ENCODE measurements around the gene RAC3. TPM values are rescaled to one million over a fixed set of nuclear protein-coding genes. Genes with fewer than 3 reads are reported as not detected.

The RAC3 gene
- total and polyA plus RNA-seq, 9 of the 15 experiments (the other 6 are each of a cell fraction or from before 2014, with no cell fraction given) = 0.23 to 292 (median 118) TPM

DNA sequence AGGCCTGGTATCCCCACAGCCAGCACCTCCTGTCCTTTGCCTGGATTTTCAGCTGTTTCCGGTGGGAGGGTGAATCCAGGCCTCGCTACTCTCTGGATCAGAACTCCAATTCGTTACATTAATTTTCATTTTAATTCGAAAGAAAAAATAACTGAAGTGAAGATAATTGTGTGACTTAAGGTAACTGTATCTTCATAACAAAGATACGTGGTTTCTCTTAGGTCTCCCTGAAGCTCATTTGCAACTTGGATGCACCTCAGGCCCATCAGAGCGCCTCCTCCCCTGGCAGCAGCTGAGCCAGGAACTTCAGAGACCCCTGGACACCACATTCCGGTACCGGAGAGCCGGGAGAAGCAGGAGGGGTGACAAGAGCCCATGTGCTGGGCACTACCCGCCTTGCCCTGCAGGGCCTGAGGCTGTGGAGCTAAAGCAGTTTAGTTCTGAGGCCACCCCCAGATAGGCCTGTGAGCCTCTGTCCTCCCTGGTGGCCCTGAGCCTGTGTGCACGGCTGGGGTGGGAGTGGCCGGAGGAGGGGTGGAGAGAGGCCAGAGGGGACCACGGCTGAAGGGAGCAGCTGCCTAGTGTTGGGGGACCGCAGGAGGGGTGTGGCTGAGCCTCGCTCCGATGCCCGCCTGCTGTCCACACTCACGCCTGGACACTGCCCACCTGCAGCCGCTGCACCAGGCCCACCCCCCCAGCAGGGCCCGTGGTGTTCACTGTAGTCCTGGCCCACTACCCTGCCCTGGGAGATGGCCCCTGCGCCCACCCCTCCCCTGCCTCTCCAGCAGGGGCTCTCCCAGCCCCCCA, 45.5 kb downstream of the RAC3 start:
- FAIRE-seq = peak; percentile 52
- Histone ChIP-seq H3K4me3 (no peak overlapping the region), H4K20me1 (replicated peaks; ENCODE audit: control insufficient read depth, insufficient read depth, low read length) (peaks cover 27% of the 10 kb centered on the region), H2AFZ (ENCODE audit: low read depth, low read length) (no peak overlapping the region), H3K9me1 (ENCODE audit: control insufficient read depth, insufficient read depth, low read length) (peaks cover 3% of the 10 kb centered on the region), H3K4me2 (ENCODE audit: insufficient read depth, low read length) (no peak overlapping the region), H3K9me3 (replicated peaks; ENCODE audit: control insufficient read depth, insufficient read depth, low read depth, low read length) (no peaks in the 10 kb centered on the region), H3K4me1 (replicated peaks in 1 of 2; ENCODE audit: control insufficient read depth in 2 of 2, insufficient read depth in 2 of 2, low read length in 2 of 2) (peaks cover 0 to 49% of the 10 kb centered on the region in 2 experiments; a peak in 2 of 5 replicates), H3K9ac (ENCODE audit: insufficient read depth in 1 of 2, low read depth in 2 of 2, low read length in 2 of 2) (peak overlapping the region in 1 of 2 experiments; percentile 75; a peak in 2 of 4 replicates), H3K36me3 (ENCODE audit: control insufficient read depth, insufficient read depth, low read length) (peaks cover 43% of the 10 kb centered on the region; the same call in 2 of the 3 replicates), H3K27ac (ENCODE audit: extremely low read depth, low read depth, low read length) (no peak overlapping the region), H3K79me2 (ENCODE audit: control insufficient read depth, insufficient read depth, low read length) (no peaks in the 10 kb centered on the region), H3K27me3 (ENCODE audit: control insufficient read depth in 2 of 2, insufficient read depth in 2 of 2, low read length in 2 of 2) (no peaks in the 10 kb centered on the region)
- no TSS peak for BruUV-seq (replicated peaks)
- ChIA-PET POLR2A (interaction anchor here (0.5 to 4.2 kb wide), 12 partner anchors 11 to 949 kb away, joined by 3 to 52 read pairs (median 3); partner anchors contain the start of genes DUS1L and FASN), CTCF (ENCODE audit: low intra/inter-chr PET ratio) (no interaction called here)
- DNase-seq (ENCODE audit: extremely low read depth in 1 of 4, low spot score in 3 of 4) = peak in 1 of 4 experiments; percentile 55
- 67% methylated on average over 12 of the region's 21 CpGs for WGBS (ENCODE audit: insufficient coverage, low coverage, missing lambda C conversion rate)
- ATAC-seq = peak; percentile 74
- in situ Hi-C loops (cut with MboI) (no loop called here), intact Hi-C loops (cut with micrococcal nuclease) (no loop called here)
- TF ChIP-seq RBFOX2 (IDR thresholded peaks at IDR 0.05; ENCODE audit: low read depth, low read length) (peak; percentile 52; the same call in 1 of the 2 replicates), PHF20 (IDR thresholded peaks at IDR 0.05; ENCODE audit: partially characterized antibody) (no peak), FIP1L1 (IDR thresholded peaks at IDR 0.05; ENCODE audit: low read depth, low read length, poor library complexity, severe bottlenecking) (peak; percentile 48), CHD2 (IDR thresholded peaks at IDR 0.05; ENCODE audit: low read depth, low read length) (peak; percentile 37; the same call in 1 of the 2 replicates), POLR2AphosphoS2 (IDR thresholded peaks at IDR 0.05; ENCODE audit: low read length) (peak; percentile 86), NFIC (IDR thresholded peaks at IDR 0.05) (0 out of 2 replicates have a peak, but pooled peaks have one; percentile 6), POLR2AphosphoS5 (IDR thresholded peaks at IDR 0.05; ENCODE audit: control insufficient read depth, insufficient read depth, low read depth, low read length) (peak; percentile 40), TAF1 (IDR thresholded peaks at IDR 0.05; ENCODE audit: control insufficient read depth, extremely low read depth, insufficient read depth, low read length, severe bottlenecking) (peak; percentile 6), HMGN3 (IDR thresholded peaks at IDR 0.05; ENCODE audit: borderline replicate concordance, extremely low read depth, insufficient read length, low read depth, low read length) (peak; percentile 70), MYBL2 (IDR thresholded peaks at IDR 0.05; ENCODE audit: low read depth) (no peak), MYBL2 (CRISPR knock-in tag; IDR thresholded peaks at IDR 0.05; ENCODE audit: borderline replicate concordance) (no peak), TEAD4 (IDR thresholded peaks at IDR 0.05; ENCODE audit: low read length) (no peak), TEAD4 (CRISPR knock-in tag; IDR thresholded peaks at IDR 0.05; ENCODE audit: borderline replicate concordance) (no peak), NRF1 (conservative IDR thresholded peaks at IDR 0.05 in 1 of 2, IDR thresholded peaks at IDR 0.05 in 1 of 2) (no peak), SUPT5H (IDR thresholded peaks at IDR 0.05) (peak; percentile 13)
- TF ChIP-seq, protein P1, sequence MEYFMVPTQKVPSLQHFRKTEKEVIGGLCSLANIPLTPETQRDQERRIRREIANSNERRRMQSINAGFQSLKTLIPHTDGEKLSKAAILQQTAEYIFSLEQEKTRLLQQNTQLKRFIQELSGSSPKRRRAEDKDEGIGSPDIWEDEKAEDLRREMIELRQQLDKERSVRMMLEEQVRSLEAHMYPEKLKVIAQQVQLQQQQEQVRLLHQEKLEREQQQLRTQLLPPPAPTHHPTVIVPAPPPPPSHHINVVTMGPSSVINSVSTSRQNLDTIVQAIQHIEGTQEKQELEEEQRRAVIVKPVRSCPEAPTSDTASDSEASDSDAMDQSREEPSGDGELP (CRISPR knock-in tag; IDR thresholded peaks at IDR 0.05; ENCODE audit: borderline replicate concordance) = 0 out of 2 replicates have a peak, but pooled peaks have one; percentile 9
- TF ChIP-seq, protein P2, sequence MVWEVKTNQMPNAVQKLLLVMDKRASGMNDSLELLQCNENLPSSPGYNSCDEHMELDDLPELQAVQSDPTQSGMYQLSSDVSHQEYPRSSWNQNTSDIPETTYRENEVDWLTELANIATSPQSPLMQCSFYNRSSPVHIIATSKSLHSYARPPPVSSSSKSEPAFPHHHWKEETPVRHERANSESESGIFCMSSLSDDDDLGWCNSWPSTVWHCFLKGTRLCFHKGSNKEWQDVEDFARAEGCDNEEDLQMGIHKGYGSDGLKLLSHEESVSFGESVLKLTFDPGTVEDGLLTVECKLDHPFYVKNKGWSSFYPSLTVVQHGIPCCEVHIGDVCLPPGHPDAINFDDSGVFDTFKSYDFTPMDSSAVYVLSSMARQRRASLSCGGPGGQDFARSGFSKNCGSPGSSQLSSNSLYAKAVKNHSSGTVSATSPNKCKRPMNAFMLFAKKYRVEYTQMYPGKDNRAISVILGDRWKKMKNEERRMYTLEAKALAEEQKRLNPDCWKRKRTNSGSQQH (CRISPR knock-in tag; IDR thresholded peaks at IDR 0.05) = 0 out of 2 replicates have a peak, but pooled peaks have one; percentile 8

Data from K562 (cell line).